Stimulated activated CD4-positive, alpha-beta T cell treated with anti-CD3 and anti-CD28 coated beads, Interleukin-4, amount 100 ng/mL, for 1 hour (primary cell): Measurements from ENCODE around the gene IQCH.
"Not testable (repeated sequence)": the region's sequence is repeated elsewhere in the genome, so short reads cannot be mapped to it uniquely, and the experiment has no call there.

Experiments used
- DNase-seq: peaks from one replicate; pipeline ENCODE4 v3.0.0-alpha.2; 2020

The IQCH gene

GRCh38 chr15:67359431-67360079 lies 105.0 kb downstream of the IQCH start:
- no peak for DNase-seq

DNA sequence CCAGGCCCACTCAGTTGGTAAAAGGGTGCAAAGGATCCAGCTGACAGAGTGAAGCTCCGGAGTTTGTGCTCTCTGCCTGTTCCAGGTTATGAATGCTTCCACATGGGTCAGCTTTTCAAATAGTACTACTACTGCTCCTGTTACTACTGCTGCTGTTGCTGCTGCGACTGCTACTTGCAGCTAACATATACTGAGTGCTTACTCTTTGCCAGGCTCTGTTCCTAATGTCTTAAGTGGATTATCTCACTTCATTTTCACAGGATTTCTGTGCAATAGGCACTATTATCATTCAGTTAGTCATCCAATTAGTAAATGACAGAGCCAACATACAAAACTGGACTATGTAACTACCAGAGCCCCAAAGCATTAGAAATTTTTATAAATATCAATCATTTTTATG lies 106.5 kb downstream of the IQCH start:
- no peak for DNase-seq

- DNase-seq, result not testable (repeated sequence)
These were observed 109.1 kb downstream of the IQCH start for GRCh38 chr15:67363712-67364111.

DNA sequence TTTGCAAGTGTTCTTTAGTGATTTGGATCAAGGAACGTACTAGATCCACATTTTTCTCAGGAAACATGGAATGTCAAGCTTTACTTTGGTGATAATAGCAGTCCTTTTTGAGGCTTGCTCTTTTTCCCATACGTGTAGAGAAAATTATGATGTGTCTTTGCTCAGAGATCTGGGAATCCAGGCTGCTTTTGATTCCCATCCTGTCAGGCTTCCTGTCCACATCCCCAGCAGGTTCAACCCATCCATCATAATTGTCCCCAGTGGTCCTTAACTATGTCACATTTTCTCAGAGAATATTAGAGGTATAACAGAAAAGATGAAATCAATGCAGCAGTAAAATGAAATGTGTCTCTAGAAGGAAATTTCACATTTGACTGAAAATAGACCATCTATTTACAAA lies 111.4 kb downstream of the IQCH start:
- DNase-seq, result no peak

- no peak for DNase-seq
These were observed 112.3 kb downstream of the IQCH start for GRCh38 chr15:67366904-67367303.

DNA sequence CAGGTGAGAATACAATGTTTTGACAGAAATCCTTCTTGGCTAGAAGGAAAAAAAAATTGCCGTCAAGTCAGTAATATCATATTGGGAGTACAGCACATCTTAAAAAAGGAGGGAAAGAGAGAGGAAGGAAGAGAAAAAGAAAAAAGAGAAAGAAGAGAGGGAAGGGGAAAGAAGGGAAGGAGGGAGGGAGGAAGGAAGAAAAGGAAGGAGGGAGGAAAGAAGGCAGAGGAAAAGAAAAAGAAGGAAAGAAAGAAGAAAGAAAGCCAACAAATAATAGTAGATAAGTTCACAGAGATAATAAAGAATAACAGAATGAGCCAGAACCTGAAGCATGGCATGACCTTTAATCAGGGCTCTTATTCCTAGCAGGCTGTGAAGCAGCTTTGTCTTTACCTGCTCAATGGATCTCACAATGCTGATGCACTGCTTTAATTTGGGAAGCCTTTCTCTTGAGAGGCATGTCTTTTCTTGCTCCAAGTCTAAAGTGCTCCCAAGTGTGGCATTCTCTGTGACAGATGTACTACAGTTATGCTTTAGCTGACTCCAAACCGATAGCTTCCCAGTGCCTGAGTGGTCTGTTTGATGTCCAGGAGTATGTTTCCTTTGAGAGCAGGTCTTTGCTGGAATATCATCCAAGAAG lies 114.9 kb downstream of the IQCH start:
- DNase-seq, result no peak

- no peak for DNase-seq
These were observed 115.8 kb downstream of the IQCH start for GRCh38 chr15:67370206-67370954.

- DNase-seq, result no peak
These were observed 118.0 kb downstream of the IQCH start for GRCh38 chr15:67372543-67372942.

GRCh38 chr15:67372986-67373675 lies 118.5 kb downstream of the IQCH start:
- no peak for DNase-seq

GRCh38 chr15:67373971-67374370 lies 119.4 kb downstream of the IQCH start:
- DNase-seq, result no peak

- no peak for DNase-seq
These were observed 124.9 kb downstream of the IQCH start for GRCh38 chr15:67379530-67379929.

DNA sequence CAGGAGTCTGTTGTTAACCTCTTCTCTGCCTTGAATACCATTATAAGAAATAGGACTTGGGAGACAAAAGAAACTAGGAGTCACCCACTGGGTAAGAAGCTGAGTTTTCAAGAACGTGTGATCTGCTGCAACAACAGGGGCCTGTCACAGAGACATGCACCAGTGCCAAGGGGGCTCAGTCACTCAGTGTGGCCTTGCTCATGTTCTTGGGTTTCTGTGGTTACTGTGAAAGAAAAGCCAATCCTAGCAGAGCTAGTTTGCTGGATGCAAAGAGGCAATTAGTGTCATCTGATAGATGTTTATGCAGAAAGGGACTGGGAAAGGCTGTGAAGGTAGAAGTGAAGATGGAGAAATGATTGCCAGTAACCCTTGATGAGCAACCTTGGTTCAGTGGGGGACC lies 126.3 kb downstream of the IQCH start:
- DNase-seq, result no peak

DNA sequence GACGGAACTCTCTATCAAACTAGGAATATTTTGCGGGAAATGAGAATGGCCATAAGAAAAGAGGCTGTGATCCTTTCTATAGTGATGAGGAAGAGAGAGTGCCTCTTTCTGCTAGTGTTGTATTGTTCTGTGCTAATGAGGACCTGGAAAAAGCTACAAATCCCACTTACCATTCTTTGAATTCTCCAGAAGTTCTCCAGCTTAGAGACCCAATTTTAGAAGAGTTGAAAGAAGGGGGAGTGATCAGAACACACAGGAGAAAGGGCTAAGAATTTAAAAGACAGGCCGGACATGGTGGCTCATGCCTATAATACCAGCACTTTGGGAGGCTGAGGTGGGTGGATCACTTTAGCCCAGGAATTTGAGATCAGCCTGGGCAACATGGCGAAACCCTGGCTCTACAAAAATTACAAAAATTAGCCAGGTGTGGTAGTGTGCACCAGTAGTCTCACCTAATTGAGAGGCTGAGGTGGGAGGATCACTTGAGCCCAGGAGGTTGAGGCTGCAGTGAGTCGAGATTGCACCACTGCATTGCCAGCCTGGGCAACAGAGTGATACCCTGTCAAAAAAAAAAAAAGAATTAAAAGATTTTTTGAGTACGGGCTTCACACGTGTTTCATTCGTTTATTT lies 126.9 kb downstream of the IQCH start:
- no peak for DNase-seq

- DNase-seq, result no peak
These were observed 128.1 kb downstream of the IQCH start for GRCh38 chr15:67382723-67383122.

GRCh38 chr15:67383899-67384298 lies 129.3 kb downstream of the IQCH start:
- DNase-seq, result no peak

DNA sequence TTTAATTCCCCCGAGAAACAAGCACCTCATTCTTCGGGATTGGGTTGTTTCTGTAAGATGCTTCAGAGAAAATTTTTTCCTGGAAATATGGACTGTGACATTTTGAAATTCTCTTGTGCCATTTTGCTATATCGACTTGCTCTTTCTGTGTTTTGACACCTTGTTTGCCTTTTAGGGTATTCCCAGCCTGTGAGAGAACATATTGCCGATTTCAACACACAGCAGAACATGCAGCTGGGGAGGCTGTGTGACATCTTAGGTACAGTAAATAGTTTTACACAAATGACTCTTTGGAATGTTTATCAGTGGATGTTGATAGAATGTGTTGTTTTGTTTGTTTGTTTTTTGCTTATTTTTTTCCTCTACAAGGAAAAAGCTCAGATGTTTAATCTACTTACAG lies 130.2 kb downstream of the IQCH start:
- DNase-seq, result no peak

GRCh38 chr15:67385971-67386370 lies 131.4 kb downstream of the IQCH start:
- DNase-seq, result no peak

- no peak for DNase-seq
These were observed 132.4 kb downstream of the IQCH start for GRCh38 chr15:67386947-67387346.

GRCh38 chr15:67389975-67390374 lies 135.4 kb downstream of the IQCH start:
- DNase-seq, result no peak

DNA sequence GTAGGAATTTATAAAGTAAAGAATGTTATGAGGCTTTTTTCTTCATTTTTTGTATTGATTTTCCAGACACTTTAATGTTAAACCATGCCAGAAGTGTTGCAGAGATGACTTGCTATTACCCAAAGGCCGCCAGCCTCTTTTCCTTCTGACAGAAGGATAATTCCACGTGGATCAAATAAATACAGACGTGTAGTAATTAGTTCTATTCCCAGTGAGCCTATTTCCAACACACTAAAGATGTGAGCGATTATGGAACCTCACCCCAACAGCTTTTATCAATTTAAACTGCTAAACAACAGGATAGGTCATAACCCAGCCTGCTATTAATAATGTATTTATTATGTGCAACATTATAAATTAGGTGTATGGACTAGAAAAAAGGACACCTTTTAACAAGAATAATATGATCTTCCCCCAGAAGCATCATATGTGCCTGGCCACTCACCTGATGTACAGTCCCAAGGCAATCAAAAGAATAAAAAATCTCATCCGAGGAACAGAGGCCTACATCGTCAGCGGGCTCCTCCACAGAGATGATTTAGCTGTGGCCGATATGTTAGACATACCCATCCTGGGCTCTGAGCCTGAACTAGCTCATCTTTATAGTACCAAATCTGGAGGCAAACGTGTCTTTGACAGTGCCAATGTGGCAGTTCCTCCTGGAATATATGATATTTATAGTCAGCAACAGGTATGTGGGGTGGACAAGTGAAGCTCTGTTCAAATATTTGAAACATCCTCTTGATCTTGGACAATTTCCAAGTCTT lies 140.5 kb downstream of the IQCH start:
- no peak for DNase-seq

DNA sequence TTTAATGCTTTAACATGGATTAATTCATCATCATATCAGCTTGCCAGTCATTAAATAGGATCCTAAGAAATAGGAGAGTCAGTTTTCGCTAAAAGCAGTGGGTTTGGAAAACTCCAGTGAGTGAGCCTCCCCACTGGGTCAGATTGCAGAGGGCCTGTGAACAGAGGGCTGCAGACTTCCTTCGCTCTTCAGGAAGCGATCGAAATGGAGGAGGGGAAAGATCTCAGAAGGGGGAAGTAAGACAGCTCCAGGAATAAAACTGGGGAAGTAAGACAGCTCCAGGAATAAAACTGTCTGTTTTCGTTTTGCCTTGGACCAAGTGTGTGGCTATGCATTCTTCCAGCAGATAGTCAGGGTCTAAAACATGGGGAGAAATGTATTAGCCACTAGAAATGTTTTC lies 141.5 kb downstream of the IQCH start:
- no peak for DNase-seq

GRCh38 chr15:67397139-67397538 lies 142.6 kb downstream of the IQCH start:
- no peak for DNase-seq
